Measurements from ENCODE around the gene ZNF217. TPM values are rescaled to one million over a fixed set of nuclear protein-coding genes. Genes with fewer than 3 reads are reported as not detected.
A peak's percentile ranks its signal among the peaks of the same experiment; 100 is the strongest.
"Not testable (repeated sequence)": the region's sequence is repeated elsewhere in the genome, so short reads cannot be mapped to it uniquely, and the experiment has no call there.

Gene ZNF217
- total and polyA plus RNA-seq, 9 donors: 7.2 to 21.6 (median 13.7) TPM

- 100% methylated on average over 3 of the region's 6 CpGs for WGBS (ENCODE audit: insufficient coverage)
- not testable (repeated sequence) for H3K4me3 ChIP-seq (ENCODE audit: low read length); H3K9me3 ChIP-seq (replicated peaks; ENCODE audit: control insufficient read depth, low read depth, low read length); H3K27me3 ChIP-seq (ENCODE audit: control insufficient read depth, insufficient read depth, low read length); H3K4me1 ChIP-seq (ENCODE audit: control insufficient read depth, insufficient read depth, low read length); DNase-seq; H3K36me3 ChIP-seq (ENCODE audit: control insufficient read depth, insufficient read depth, low read length); H3K27ac ChIP-seq (ENCODE audit: low read length)
Measured at GRCh38 chr20:53532654-53533312, 60.9 kb downstream of the ZNF217 start.

GRCh38 chr20:53530440-53530839 lies 63.2 kb downstream of the ZNF217 start:
- H3K36me3 ChIP-seq (ENCODE audit: control insufficient read depth, insufficient read depth, low read length): no peaks in the 10 kb centered on the region
- H3K4me3 ChIP-seq (ENCODE audit: low read length): no peak overlapping the region
- H3K4me1 ChIP-seq (ENCODE audit: control insufficient read depth, insufficient read depth, low read length): no peaks in the 10 kb centered on the region
- no peak for DNase-seq
- 68% methylated on average over 2 of the region's 2 CpGs for WGBS (ENCODE audit: insufficient coverage)
- H3K27me3 ChIP-seq (ENCODE audit: control insufficient read depth, insufficient read depth, low read length): no peaks in the 10 kb centered on the region
- H3K27ac ChIP-seq (ENCODE audit: low read length): no peak overlapping the region
- no peaks in the 10 kb centered on the region for H3K9me3 ChIP-seq (replicated peaks; ENCODE audit: control insufficient read depth, low read depth, low read length)

- WGBS (ENCODE audit: insufficient coverage): 70% methylated on average over 2 of the region's 5 CpGs
- Histone ChIP-seq H3K27me3 (ENCODE audit: control insufficient read depth, insufficient read depth, low read length) (no peaks in the 10 kb centered on the region), H3K4me1 (ENCODE audit: control insufficient read depth, insufficient read depth, low read length) (peaks cover 5% of the 10 kb centered on the region), H3K36me3 (ENCODE audit: control insufficient read depth, insufficient read depth, low read length) (no peaks in the 10 kb centered on the region), H3K4me3 (ENCODE audit: low read length) (no peak overlapping the region), H3K9me3 (replicated peaks; ENCODE audit: control insufficient read depth, low read depth, low read length) (no peaks in the 10 kb centered on the region), H3K27ac (ENCODE audit: low read length) (no peak overlapping the region)
- no peak for DNase-seq
Measured at GRCh38 chr20:53529658-53530057, 64.0 kb downstream of the ZNF217 start.

DNA sequence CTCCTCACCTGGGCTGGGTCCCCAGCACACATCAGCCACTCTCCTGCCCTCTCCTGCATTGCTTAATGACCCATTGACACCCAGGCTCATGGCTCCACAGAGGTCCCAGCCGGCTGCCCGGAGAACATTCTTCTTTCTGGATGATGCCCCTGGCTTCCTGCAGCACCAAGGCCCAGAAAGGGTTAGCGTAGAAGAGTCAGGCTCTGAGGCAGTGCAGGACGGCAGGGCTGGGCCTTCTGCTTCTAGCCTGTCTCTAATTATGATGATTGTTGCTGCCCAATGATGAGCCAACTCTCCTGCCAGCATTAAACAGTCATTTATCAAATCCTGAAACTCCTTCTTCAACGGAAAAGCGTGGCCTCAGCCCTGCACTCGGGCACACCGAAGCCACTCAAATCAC lies 66.4 kb downstream of the ZNF217 start:
- DNase-seq: no peak
- WGBS (ENCODE audit: insufficient coverage): 71% methylated on average over 6 of the region's 8 CpGs
- Histone ChIP-seq H3K9me3 (replicated peaks; ENCODE audit: control insufficient read depth, low read depth, low read length) (no peaks in the 10 kb centered on the region), H3K4me3 (ENCODE audit: low read length) (no peak overlapping the region), H3K36me3 (ENCODE audit: control insufficient read depth, insufficient read depth, low read length) (no peaks in the 10 kb centered on the region), H3K27me3 (ENCODE audit: control insufficient read depth, insufficient read depth, low read length) (no peaks in the 10 kb centered on the region), H3K27ac (ENCODE audit: low read length) (no peak overlapping the region), H3K4me1 (ENCODE audit: control insufficient read depth, insufficient read depth, low read length) (peaks cover 5% of the 10 kb centered on the region)

- DNase-seq: peak; percentile 41
- Histone ChIP-seq H3K9me3 (replicated peaks; ENCODE audit: control insufficient read depth, low read depth, low read length) (no peaks in the 10 kb centered on the region), H3K36me3 (ENCODE audit: control insufficient read depth, insufficient read depth, low read length) (no peaks in the 10 kb centered on the region), H3K4me3 (ENCODE audit: low read length) (no peak overlapping the region), H3K27me3 (ENCODE audit: control insufficient read depth, insufficient read depth, low read length) (no peaks in the 10 kb centered on the region), H3K4me1 (ENCODE audit: control insufficient read depth, insufficient read depth, low read length) (peaks cover 5% of the 10 kb centered on the region), H3K27ac (ENCODE audit: low read length) (no peak overlapping the region)
- WGBS (ENCODE audit: insufficient coverage): 37% methylated on average over 11 of the region's 13 CpGs
Measured at GRCh38 chr20:53524589-53525312, 68.9 kb downstream of the ZNF217 start.

DNA sequence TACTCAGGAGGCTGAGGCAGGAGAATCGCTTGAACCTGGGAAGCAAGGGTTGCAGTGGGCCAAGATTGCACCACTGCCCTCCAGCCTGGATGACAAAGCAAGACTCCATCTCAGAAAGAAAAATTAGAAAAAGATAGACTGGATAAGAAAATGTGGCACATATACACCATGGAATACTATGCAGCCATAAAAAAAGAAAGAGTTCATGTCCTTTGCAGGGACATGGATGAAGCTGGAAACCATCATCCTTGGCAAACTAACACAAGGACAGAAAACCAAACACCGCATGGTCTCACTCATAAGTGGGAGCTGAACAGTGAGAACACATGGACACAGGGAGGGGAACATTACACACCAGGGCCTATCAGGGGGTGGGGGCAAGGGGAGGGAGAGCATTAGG lies 70.0 kb downstream of the ZNF217 start:
- no CpG with 5 or more reads among the region's 2 CpGs for WGBS (ENCODE audit: insufficient coverage)
- not testable (repeated sequence) for H3K27ac ChIP-seq (ENCODE audit: low read length)

GRCh38 chr20:53522696-53523095 lies 70.9 kb downstream of the ZNF217 start:
- Histone ChIP-seq H3K4me1 (ENCODE audit: control insufficient read depth, insufficient read depth, low read length) (peaks cover 5% of the 10 kb centered on the region), H3K27me3 (ENCODE audit: control insufficient read depth, insufficient read depth, low read length) (no peaks in the 10 kb centered on the region), H3K9me3 (replicated peaks; ENCODE audit: control insufficient read depth, low read depth, low read length) (no peaks in the 10 kb centered on the region), H3K4me3 (ENCODE audit: low read length) (no peak overlapping the region), H3K27ac (ENCODE audit: low read length) (no peak overlapping the region), H3K36me3 (ENCODE audit: control insufficient read depth, insufficient read depth, low read length) (no peaks in the 10 kb centered on the region)
- DNase-seq: no peak
- WGBS (ENCODE audit: insufficient coverage): 86% methylated on average over 3 of the region's 5 CpGs

More for the DNA sequence above, 70.0 kb downstream of the ZNF217 start:
- H3K4me1 ChIP-seq (ENCODE audit: control insufficient read depth, insufficient read depth, low read length); H3K36me3 ChIP-seq (ENCODE audit: control insufficient read depth, insufficient read depth, low read length); H3K4me3 ChIP-seq (ENCODE audit: low read length); H3K27me3 ChIP-seq (ENCODE audit: control insufficient read depth, insufficient read depth, low read length); H3K9me3 ChIP-seq (replicated peaks; ENCODE audit: control insufficient read depth, low read depth, low read length); DNase-seq: not testable (repeated sequence)

- H3K27ac ChIP-seq (ENCODE audit: low read length): no peak overlapping the region
- H3K27me3 ChIP-seq (ENCODE audit: control insufficient read depth, insufficient read depth, low read length): no peaks in the 10 kb centered on the region
- H3K4me3 ChIP-seq (ENCODE audit: low read length): no peak overlapping the region
- DNase-seq: no peak
- WGBS (ENCODE audit: insufficient coverage): 87% methylated on average over 2 of the region's 3 CpGs
- no peaks in the 10 kb centered on the region for H3K36me3 ChIP-seq (ENCODE audit: control insufficient read depth, insufficient read depth, low read length)
- no peaks in the 10 kb centered on the region for H3K9me3 ChIP-seq (replicated peaks; ENCODE audit: control insufficient read depth, low read depth, low read length)
- H3K4me1 ChIP-seq (ENCODE audit: control insufficient read depth, insufficient read depth, low read length): peaks cover 5% of the 10 kb centered on the region
Measured at GRCh38 chr20:53522026-53522425, 71.6 kb downstream of the ZNF217 start.

DNA sequence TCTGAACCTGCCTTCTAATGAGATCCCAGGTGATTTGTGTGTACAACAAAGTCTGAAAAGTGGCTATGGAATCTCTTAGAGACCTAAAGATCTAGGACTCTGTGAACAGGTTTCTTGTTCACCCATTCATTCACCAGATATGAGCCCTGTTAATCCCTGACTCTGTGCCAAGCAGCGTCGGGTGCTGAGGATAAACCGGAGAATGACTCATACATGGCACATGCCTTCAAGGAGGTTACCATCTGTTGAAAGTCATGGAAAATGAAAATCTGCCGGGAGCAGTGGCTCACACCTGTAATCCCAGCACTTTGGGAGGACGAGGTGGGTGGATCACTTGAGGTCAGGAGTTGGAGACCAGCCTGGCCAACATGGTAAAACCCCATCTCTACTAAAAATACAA lies 72.2 kb downstream of the ZNF217 start:
- not testable (repeated sequence) for H3K9me3 ChIP-seq (replicated peaks; ENCODE audit: control insufficient read depth, low read depth, low read length); H3K36me3 ChIP-seq (ENCODE audit: control insufficient read depth, insufficient read depth, low read length); H3K27ac ChIP-seq (ENCODE audit: low read length); H3K4me1 ChIP-seq (ENCODE audit: control insufficient read depth, insufficient read depth, low read length); H3K4me3 ChIP-seq (ENCODE audit: low read length); H3K27me3 ChIP-seq (ENCODE audit: control insufficient read depth, insufficient read depth, low read length); DNase-seq
- whole genome bisulfite sequencing (ENCODE audit: insufficient coverage): 61% methylated on average over 3 of the region's 5 CpGs

- Histone ChIP-seq H3K36me3 (ENCODE audit: control insufficient read depth, insufficient read depth, low read length) (no peaks in the 10 kb centered on the region), H3K9me3 (replicated peaks; ENCODE audit: control insufficient read depth, low read depth, low read length) (no peaks in the 10 kb centered on the region), H3K4me1 (ENCODE audit: control insufficient read depth, insufficient read depth, low read length) (no peaks in the 10 kb centered on the region), H3K27me3 (ENCODE audit: control insufficient read depth, insufficient read depth, low read length) (no peaks in the 10 kb centered on the region), H3K27ac (ENCODE audit: low read length) (no peak overlapping the region), H3K4me3 (ENCODE audit: low read length) (no peak overlapping the region)
- DNase-seq: no peak
- 93% methylated on average over 5 of the region's 13 CpGs for WGBS (ENCODE audit: insufficient coverage)
Measured at GRCh38 chr20:53517146-53517545, 76.5 kb downstream of the ZNF217 start.
